HG02884 (cell line): Measurements from ENCODE around the gene STK32B.

ENCODE experiments used
- ATAC-seq: cut with Tn5 transposase; IDR thresholded peaks from one replicate; pipeline ENCODE4 v1.9.1; 2021; ENCODE audit warnings: mild to moderate bottlenecking, moderate library complexity; ENCODE audit not compliant: unreplicated experiment

Gene STK32B

GRCh38 chr4:5503336-5503936 is 452.2 kb downstream of the STK32B start:
- ATAC-seq = no peak

- ATAC-seq = no peak
Observed at GRCh38 chr4:5504486-5504885, 453.2 kb downstream of the STK32B start.

GRCh38 chr4:5510504-5510903 is 459.2 kb downstream of the STK32B start:
- no peak for ATAC-seq

- ATAC-seq = no peak
Observed at GRCh38 chr4:5511791-5512190, 460.5 kb downstream of the STK32B start.

- no peak for ATAC-seq
Observed at GRCh38 chr4:5515646-5516045, 464.4 kb downstream of the STK32B start.

GRCh38 chr4:5517372-5517771 is 466.1 kb downstream of the STK32B start:
- ATAC-seq = no peak

- no peak for ATAC-seq
Observed at GRCh38 chr4:5524446-5525299, 473.4 kb downstream of the STK32B start.

- ATAC-seq = no peak
Observed at GRCh38 chr4:5526080-5526846, 475.0 kb downstream of the STK32B start.

- no peak for ATAC-seq
Observed at GRCh38 chr4:5527211-5527610, 475.9 kb downstream of the STK32B start.

GRCh38 chr4:5528031-5528436 is 476.8 kb downstream of the STK32B start:
- ATAC-seq = no peak

GRCh38 chr4:5532100-5532499 is 480.8 kb downstream of the STK32B start:
- ATAC-seq = no peak

GRCh38 chr4:5539584-5539983 is 488.3 kb downstream of the STK32B start:
- no peak for ATAC-seq

GRCh38 chr4:5541169-5541568 is 489.9 kb downstream of the STK32B start:
- ATAC-seq = no peak

- no peak for ATAC-seq
Observed at GRCh38 chr4:5543681-5544080, 492.4 kb downstream of the STK32B start.

GRCh38 chr4:5544762-5545161 is 493.5 kb downstream of the STK32B start:
- ATAC-seq = no peak

- ATAC-seq = no peak
Observed at GRCh38 chr4:5545271-5545670, 494.0 kb downstream of the STK32B start.

GRCh38 chr4:5547651-5548249 is 496.5 kb downstream of the STK32B start:
- ATAC-seq = no peak
